Stimulated activated naive CD8-positive, alpha-beta T cell treated with anti-CD3 and anti-CD28 coated beads, Interleukin-15, Interleukin-2, amounts not matched to agents 100 ng/mL and 50 ng/mL, for 24 hours (primary cell): ENCODE measurements around the gene ING5.

Source experiments
- H3K27ac Mint-ChIP-seq: one replicate; pipeline ENCODE4 v1.8.0; 2021; ENCODE audit warnings: mild to moderate bottlenecking, mixed read lengths
- H3K27me3 Mint-ChIP-seq: one replicate; pipeline ENCODE4 v1.8.0; 2021; ENCODE audit warnings: mixed read lengths
- H3K36me3 Mint-ChIP-seq: one replicate; pipeline ENCODE4 v1.8.0; 2021; ENCODE audit warnings: low read depth, mixed read lengths
- H3K4me1 Mint-ChIP-seq: one replicate; pipeline ENCODE4 v1.8.0; 2021; ENCODE audit warnings: low read depth, mixed read lengths
- H3K4me3 Mint-ChIP-seq: one replicate; pipeline ENCODE4 v1.8.0; 2021; ENCODE audit warnings: mild to moderate bottlenecking, mixed read lengths
- H3K9me3 Mint-ChIP-seq: one replicate; pipeline ENCODE4 v1.8.0; 2021; ENCODE audit warnings: mixed read lengths

Gene ING5

GRCh38 chr2:241776336-241777169, 74.7 kb downstream of the ING5 start, which contains the start of gene GAL3ST2:
Gene GAL3ST2, plus strand, starts transcription at chr2:241776822. Its CDS starts 134 bp downstream, at chr2:241776956.
- no peak within 1 kb of the TSS for H3K4me3 Mint-ChIP-seq
- peaks cover 6% of the 10 kb centered on the region for H3K36me3 Mint-ChIP-seq
- H3K27ac Mint-ChIP-seq = no peak within 1 kb of the TSS
- H3K27me3 Mint-ChIP-seq = no peaks in the 10 kb centered on the region
- H3K9me3 Mint-ChIP-seq = peaks cover 7% of the 10 kb centered on the region
- H3K4me1 Mint-ChIP-seq = peaks cover 7% of the 10 kb centered on the region

GRCh38 chr2:241777170-241777685, 75.4 kb downstream of the ING5 start:
- Mint-ChIP-seq H3K4me3 (no peak overlapping the region), H3K27ac (no peak overlapping the region), H3K9me3 (peaks cover 7% of the 10 kb centered on the region), H3K4me1 (peaks cover 1% of the 10 kb centered on the region), H3K27me3 (no peaks in the 10 kb centered on the region), H3K36me3 (peaks cover 6% of the 10 kb centered on the region)

GRCh38 chr2:241777686-241778627, 76.1 kb downstream of the ING5 start:
- Mint-ChIP-seq H3K36me3 (peaks cover 6% of the 10 kb centered on the region), H3K4me1 (no peaks in the 10 kb centered on the region), H3K9me3 (peaks cover 7% of the 10 kb centered on the region), H3K27me3 (no peaks in the 10 kb centered on the region), H3K27ac (no peak overlapping the region), H3K4me3 (no peak overlapping the region)
